GM18861 (cell line): Measurements from ENCODE around the gene GARNL3.

Source experiments
- ATAC-seq: cut with Tn5 transposase; IDR thresholded peaks from one replicate; pipeline ENCODE4 v1.9.1; 2021; ENCODE audit not compliant: unreplicated experiment

Gene GARNL3

GRCh38 chr9:127309715-127310114 is 45.1 kb downstream of the GARNL3 start:
- no peak for ATAC-seq

- no peak for ATAC-seq
Observed at GRCh38 chr9:127311239-127311741, 46.7 kb downstream of the GARNL3 start.

GRCh38 chr9:127313042-127313560 is 48.5 kb downstream of the GARNL3 start:
- ATAC-seq, result no peak

GRCh38 chr9:127314911-127315310 is 50.3 kb downstream of the GARNL3 start:
- ATAC-seq, result no peak

- ATAC-seq, result no peak
Observed at GRCh38 chr9:127316586-127317323, 52.2 kb downstream of the GARNL3 start.

GRCh38 chr9:127318651-127319167 is 54.1 kb downstream of the GARNL3 start:
- no peak for ATAC-seq

- ATAC-seq, result no peak
Observed at GRCh38 chr9:127319366-127320114, 55.0 kb downstream of the GARNL3 start.

GRCh38 chr9:127320115-127320378 is 55.5 kb downstream of the GARNL3 start:
- ATAC-seq, result no peak

- no peak for ATAC-seq
Observed at GRCh38 chr9:127323393-127323792, 58.8 kb downstream of the GARNL3 start.

GRCh38 chr9:127330501-127330900 is 65.9 kb downstream of the GARNL3 start:
- ATAC-seq, result no peak

- ATAC-seq, result no peak
Observed at GRCh38 chr9:127333221-127334064, 68.9 kb downstream of the GARNL3 start.

GRCh38 chr9:127334725-127335124 is 70.2 kb downstream of the GARNL3 start:
- no peak for ATAC-seq

GRCh38 chr9:127336086-127336485 is 71.5 kb downstream of the GARNL3 start:
- no peak for ATAC-seq

- no peak for ATAC-seq
Observed at GRCh38 chr9:127336506-127337352, 72.2 kb downstream of the GARNL3 start.

GRCh38 chr9:127340721-127341120 is 76.1 kb downstream of the GARNL3 start:
- ATAC-seq, result no peak

- ATAC-seq, result no peak
Observed at GRCh38 chr9:127341152-127341551, 76.6 kb downstream of the GARNL3 start.

- no peak for ATAC-seq
Observed at GRCh38 chr9:127344368-127345000, 79.9 kb downstream of the GARNL3 start.

GRCh38 chr9:127345566-127345965 is 81.0 kb downstream of the GARNL3 start:
- ATAC-seq, result no peak

- ATAC-seq, result no peak
Observed at GRCh38 chr9:127346584-127346983, 82.0 kb downstream of the GARNL3 start.
